Measurements from ENCODE around the gene SLC16A3.
"Not testable (repeated sequence)": the region's sequence is repeated elsewhere in the genome, so short reads cannot be mapped to it uniquely, and the experiment has no call there.

Gene SLC16A3

GRCh38 chr17:82204831-82205719, 23.8 kb upstream of the SLC16A3 start:
- DNase-seq, result no peak

- DNase-seq, result peak; percentile 57
Measured at GRCh38 chr17:82205720-82206508, 22.9 kb upstream of the SLC16A3 start.

- not testable (repeated sequence) for DNase-seq
Measured at GRCh38 chr17:82210655-82211054, 18.2 kb upstream of the SLC16A3 start.

- DNase-seq, result no peak
Measured at GRCh38 chr17:82212331-82213250, 16.3 kb upstream of the SLC16A3 start, which contains the start of gene CCDC57. Gene CCDC57 (minus strand): TSS chr17:82212842. CDS start chr17:82201944, 10,898 bp downstream.

- no peak for DNase-seq
Measured at GRCh38 chr17:82213251-82214011, 15.4 kb upstream of the SLC16A3 start.

GRCh38 chr17:82214012-82214628, 14.7 kb upstream of the SLC16A3 start:
- DNase-seq, result no peak

- DNase-seq, result no peak
Measured at GRCh38 chr17:82215095-82215971, 13.5 kb upstream of the SLC16A3 start.

GRCh38 chr17:82215972-82216300, 12.9 kb upstream of the SLC16A3 start:
- DNase-seq, result no peak

- DNase-seq, result peak; percentile 70
Measured at GRCh38 chr17:82216301-82217119, 12.3 kb upstream of the SLC16A3 start.

GRCh38 chr17:82217120-82217529, 11.7 kb upstream of the SLC16A3 start:
- DNase-seq, result no peak

GRCh38 chr17:82217530-82218204, 11.2 kb upstream of the SLC16A3 start:
- DNase-seq, result no peak

- no peak for DNase-seq
Measured at GRCh38 chr17:82218349-82219075, 10.3 kb upstream of the SLC16A3 start.

- no peak for DNase-seq
Measured at GRCh38 chr17:82219083-82219482, 9.8 kb upstream of the SLC16A3 start.

GRCh38 chr17:82219753-82220709, 8.8 kb upstream of the SLC16A3 start:
- no peak for DNase-seq

GRCh38 chr17:82221341-82221902, 7.4 kb upstream of the SLC16A3 start:
- DNase-seq, result no peak

GRCh38 chr17:82222816-82223215, 6.0 kb upstream of the SLC16A3 start:
- DNase-seq, result no peak

- DNase-seq, result no peak
Measured at GRCh38 chr17:82223517-82223916, 5.3 kb upstream of the SLC16A3 start.
